ENCODE measurements around the gene PKNOX2.

PKNOX2 gene

DNA sequence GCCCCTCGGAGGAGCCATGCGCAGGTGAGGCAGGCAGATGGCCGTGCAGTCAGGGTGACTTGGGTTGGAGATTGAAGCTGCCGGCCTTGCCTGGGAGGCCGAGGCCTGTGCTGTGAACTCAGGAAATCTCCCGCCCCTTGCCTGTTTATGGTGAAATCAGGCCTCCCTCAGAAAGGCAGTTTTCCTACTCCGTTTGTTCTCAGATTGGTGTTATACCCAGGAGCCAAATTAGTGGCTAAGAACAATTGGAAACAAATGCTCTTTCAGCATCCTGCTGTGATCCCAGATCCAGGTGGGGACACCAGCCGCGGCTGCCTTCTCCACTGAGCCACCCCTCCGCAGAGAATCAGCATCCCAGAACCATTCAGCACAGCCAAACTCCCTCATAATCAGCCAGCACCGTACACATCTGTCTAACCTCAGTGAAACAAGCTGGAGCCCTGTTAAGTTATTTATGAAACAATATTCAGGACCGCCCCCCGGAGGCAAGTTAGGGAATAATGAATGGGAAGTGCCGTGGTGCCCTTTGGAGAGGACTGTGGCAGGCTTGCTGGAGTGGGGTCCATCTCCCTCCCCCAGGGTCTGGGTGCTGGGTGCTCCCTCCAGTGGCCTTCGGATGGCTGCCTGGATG, 60.0 kb downstream of the PKNOX2 start:
- DNase-seq (ENCODE audit: low read depth), result no peak
- no peak overlapping the region for H3K4me3 ChIP-seq (ENCODE audit: low read depth, low read length)

DNA sequence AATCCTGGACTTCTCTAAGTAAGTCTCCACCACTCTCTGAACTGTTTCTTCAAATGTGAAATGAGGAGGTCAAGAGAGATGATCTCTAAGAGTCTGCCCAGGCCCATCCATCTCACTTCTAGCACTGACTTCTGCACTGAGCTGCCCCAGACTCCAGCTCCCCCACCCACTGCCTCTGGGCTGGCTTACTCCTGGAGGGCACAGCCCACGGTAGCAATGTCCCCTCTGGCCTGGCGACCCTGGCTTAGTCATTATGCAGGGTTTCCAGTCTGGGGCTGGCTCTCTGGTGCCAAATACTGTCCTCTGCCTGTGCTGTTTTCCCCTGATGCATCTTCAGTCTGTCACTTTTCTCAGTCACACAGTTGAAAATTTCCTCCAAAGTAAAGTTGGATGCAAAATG, 60.9 kb downstream of the PKNOX2 start:
- H3K4me3 ChIP-seq (ENCODE audit: low read depth, low read length), result no peak overlapping the region
- DNase-seq (ENCODE audit: low read depth), result no peak

DNA sequence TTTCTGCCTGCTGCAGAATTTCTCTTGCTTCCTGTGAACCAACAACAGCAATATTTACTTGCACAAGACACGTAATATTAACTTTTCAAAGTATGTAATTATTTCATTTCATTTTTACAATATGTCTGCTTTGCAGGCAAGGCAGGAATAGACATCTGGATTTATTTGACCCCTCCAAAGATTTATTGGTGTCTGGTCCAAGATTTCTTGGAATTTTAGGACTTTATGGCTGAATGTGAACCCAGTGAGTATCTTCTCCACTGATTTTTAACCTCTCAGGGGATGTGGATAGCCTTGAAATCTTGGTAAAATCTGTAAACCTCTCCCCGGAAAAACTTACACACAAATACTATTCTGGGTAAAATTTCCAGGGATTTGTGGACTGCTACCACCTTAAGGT, 61.5 kb downstream of the PKNOX2 start:
- no peak overlapping the region for H3K4me3 ChIP-seq (ENCODE audit: low read depth, low read length)
- DNase-seq (ENCODE audit: low read depth), result no peak

DNA sequence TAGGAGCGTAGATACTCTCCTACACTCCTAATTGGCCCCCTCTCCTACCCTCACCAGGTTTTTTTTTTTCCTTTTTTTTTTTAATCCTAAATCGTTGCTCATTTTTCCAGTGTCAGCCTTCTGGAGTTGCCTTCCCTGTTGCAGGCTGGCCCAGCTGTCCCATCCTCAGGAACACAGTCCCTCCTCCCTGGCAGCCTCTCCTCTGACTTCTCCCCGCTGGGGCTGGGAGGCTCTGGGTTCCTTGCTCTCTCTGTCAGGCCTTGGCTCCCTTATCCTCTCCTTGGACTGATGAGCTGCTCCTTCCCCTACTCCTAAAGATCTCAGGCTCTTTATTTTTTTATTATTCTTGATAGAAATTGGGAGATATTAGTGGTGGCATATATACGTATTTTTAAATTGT, 62.2 kb downstream of the PKNOX2 start:
- H3K4me3 ChIP-seq (ENCODE audit: low read depth, low read length), result no peak overlapping the region
- no peak for DNase-seq (ENCODE audit: low read depth)

DNA sequence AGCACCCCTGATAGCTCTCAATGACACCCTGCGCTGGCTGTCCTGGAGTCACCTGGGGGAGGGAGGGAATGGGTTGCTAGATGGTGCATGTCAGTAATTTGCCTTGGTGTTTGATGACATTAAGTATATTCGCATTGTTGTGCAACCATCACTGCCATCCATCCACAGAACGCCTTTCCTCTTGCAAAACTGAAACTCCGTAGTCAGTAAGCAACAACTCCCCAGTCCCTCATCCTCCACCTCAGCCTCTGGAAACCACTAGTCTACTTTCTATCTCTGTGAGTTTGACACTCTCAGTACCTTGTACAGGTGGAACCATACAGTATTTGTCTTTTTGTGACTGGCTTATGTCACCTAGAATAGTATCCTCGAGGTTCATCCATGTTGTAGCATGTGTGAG, 62.6 kb downstream of the PKNOX2 start:
- DNase-seq (ENCODE audit: low read depth), result no peak

DNA sequence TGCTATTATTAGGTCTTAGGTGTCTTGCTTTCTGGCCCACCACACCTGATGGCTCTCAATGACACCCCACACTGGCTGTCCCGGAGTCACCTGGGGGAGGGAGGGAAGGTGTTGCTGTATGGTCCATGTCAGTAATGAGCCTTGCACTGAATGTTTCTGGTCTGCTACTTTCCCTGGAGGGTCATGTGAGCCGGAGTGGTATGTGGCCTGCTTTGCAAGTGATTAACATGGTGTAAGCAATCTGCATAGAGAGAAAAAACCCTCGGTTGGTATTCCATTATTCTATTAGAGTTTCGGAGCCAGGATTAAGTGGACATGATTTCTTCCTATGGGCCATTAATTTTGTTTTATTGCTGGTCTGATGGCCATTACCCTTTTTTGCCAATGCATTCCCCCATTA, 63.9 kb downstream of the PKNOX2 start:
- DNase-seq (ENCODE audit: low read depth), result no peak
- no peak overlapping the region for H3K4me3 ChIP-seq (ENCODE audit: low read depth, low read length)

More for the DNA sequence above, 62.6 kb downstream of the PKNOX2 start:
- H3K4me3 ChIP-seq (ENCODE audit: low read depth, low read length), result no peak overlapping the region

DNA sequence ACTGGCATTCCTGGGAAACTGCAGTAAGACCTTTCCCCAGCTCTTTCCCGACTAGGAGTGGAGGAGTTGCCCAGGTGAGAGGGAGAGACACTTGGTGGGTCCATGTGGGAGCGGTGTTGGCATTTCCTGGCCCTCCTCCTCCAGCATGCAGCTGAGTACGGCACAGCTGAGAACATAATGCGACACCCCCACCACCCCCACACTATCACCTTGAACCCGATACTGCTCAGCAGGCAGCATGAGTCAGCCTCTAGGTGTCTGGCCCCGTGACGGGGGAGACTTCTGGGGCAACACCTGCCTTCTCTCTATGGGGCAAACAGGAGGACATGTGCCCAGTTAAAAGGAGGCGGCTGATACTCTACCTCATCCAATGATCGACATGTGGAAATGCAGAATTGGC, 64.4 kb downstream of the PKNOX2 start:
- DNase-seq (ENCODE audit: low read depth), result no peak
- no peak overlapping the region for H3K4me3 ChIP-seq (ENCODE audit: low read depth, low read length)

DNA sequence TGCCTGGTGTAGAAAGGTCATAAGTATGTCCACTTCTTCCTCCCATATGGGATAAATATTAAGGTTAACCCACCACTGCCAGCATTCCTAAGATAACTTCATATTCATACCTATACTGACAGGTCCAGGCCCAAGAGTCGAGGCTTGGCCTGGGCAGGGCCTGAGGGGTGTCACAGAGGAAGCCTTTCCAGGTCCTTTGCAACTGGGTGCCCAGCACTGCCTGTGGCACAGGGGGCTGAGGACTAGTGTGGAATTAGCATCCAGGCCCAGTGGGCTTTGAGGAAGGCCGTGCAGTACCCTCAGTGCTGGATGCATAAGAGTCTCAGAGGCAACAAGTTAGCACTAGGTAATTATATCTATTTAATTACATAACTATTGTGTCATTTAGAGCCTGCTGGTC, 65.4 kb downstream of the PKNOX2 start:
- H3K4me3 ChIP-seq (ENCODE audit: low read depth, low read length), result no peak overlapping the region
- DNase-seq (ENCODE audit: low read depth), result no peak

DNA sequence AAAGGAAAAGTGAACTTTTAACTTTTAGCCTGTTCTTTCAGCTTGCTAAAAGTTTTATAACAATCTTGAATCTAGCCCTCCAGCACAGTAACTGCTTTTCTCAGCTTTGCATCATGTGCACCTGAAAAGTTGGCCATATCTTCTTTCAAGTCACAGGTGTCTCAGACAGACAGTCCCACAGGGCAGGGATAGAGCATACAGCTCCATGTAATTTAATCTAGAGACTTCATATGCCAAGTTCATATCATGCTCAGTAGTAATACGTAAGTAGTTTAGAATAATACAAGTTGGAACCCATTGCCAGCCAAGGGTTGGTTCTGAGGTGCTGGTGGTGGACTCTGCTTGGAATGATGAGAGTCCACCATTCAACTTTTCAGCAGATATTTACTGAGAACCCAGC, 68.6 kb downstream of the PKNOX2 start:
- no peak for DNase-seq (ENCODE audit: low read depth)
- no peak overlapping the region for H3K4me3 ChIP-seq (ENCODE audit: low read depth, low read length)

DNA sequence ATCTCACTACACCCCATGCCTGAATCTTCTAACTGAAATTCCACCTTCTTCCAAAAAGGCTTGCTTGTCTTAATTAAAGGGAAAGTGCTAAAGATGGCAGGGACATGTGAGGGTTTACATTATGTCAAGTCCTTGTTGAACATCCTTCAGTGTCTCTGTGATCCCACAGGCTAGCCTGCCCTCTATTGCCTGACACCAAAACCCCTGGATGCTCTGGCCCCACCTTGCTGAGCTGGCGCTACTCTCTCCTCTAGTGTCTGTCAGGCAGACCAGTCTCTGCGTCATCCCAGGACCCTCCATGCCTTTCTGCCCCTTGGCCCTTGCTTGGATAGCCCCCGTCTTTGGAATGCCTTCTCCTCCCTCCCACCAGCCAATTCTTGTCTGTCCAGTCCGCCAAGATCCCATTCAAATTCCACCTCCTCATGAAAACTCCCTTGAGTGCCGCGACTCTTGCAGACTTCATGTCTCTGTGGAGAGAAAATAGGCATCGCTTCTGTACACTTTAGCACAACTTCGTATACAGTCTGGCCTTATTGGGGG, 69.3 kb downstream of the PKNOX2 start:
- no peak overlapping the region for H3K4me3 ChIP-seq (ENCODE audit: low read depth, low read length)
- DNase-seq (ENCODE audit: low read depth), result no peak

DNA sequence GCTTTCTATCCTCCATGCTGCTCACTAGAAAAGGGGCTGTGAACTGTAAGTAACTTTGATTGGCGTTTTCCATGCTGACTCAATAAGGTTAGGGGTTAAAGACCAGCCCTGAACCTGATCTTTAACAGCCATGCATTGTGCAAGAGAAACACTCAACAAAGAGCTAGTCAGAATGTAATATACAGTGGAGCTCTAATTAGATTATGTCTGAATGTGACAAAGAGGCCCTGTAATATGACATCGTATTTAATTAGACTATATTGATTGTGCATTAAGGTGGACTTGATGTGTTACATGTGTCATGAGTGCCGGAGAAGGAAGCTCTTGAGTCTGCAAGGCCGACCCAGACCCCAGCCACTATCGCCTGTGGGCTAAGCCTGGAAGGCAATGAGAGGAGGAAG, 70.5 kb downstream of the PKNOX2 start:
- no peak overlapping the region for H3K4me3 ChIP-seq (ENCODE audit: low read depth, low read length)
- no peak for DNase-seq (ENCODE audit: low read depth)

DNA sequence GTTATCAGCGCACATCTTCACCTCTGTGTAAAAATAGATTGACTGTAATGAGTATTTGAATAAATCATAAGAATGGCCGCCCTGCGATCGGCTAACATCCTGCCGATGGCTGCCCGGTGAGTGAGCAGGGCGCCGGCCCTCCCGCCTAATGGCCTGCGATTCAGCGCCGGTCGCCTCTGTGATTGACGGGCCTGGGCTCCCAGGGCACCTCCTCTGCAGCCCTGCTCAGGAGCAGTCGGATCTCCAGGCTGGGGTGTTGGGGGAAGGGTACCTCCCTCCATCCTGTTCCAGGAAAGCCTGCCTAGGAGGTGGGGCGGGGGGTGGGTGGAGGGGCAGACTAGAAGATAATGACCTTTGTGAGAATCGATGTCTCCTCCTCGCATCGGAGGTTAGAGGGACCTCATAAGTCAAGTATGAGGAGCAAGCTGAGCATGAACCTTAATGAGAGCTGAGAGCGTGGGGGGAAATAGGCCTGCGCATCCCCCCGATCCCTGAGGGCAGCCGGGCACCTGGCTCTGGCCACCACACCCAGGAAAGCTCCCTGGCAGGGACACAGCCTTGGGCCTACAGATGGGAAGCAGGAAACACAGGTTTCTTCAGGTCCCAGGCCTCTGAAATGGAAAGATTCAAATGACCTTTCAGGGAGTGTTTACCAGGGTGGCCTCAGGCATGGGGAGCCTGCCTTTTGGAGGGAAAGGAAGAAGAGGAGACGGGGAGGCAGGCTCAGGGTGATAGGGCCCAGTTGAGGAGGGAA, 71.7 kb downstream of the PKNOX2 start:
- H3K4me3 ChIP-seq (ENCODE audit: low read depth, low read length), result no peak overlapping the region
- DNase-seq (ENCODE audit: low read depth), result no peak

DNA sequence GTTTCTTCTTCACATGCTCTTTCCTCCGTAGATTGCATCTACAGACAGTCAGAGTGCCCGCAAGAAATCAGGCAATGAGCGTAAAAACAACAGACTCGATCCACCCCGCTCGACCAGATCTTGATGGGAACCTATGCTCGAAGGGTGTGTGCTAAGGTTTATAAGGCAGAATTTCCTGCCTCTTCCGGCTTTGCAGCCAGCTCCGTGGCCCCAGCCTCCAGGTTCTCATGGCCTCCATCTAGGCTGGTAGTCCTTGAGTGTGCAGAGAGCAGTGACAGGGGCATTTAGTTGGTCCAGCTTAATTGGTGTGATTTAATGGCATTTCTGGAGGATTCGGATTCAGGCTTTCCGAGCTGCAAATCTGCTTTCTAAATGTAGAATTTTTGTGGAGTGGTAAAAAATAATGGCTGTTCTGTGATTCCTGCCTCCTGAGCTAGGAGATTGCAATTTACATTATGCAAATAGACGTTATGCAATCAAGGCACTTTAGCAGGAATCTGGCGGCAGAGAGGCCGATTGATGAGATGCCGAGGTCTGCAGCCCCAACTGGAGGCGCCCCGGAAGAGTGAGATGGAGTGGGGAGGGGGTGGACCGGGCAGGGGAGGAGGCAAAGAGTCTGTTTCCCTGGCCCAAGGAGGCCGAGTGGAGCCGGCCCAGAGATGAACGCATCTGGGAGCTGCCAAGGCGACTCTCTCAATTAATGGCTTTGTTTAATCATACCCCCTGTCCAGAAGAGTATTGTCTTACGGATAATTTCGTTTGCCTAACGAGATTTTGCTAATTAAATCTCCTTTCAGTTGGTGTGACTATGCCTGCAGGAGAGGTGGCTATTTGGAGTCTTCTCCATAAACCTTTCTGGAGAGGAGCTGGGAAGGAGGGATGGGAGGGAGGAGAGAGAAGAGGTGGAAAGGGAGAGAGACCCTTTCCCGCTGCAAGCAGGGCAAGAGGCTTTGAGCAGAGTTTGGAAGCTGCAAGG, 75.3 kb downstream of the PKNOX2 start:
- H3K4me3 ChIP-seq (ENCODE audit: low read depth, low read length), result no peak overlapping the region
- no peak for DNase-seq (ENCODE audit: low read depth)

DNA sequence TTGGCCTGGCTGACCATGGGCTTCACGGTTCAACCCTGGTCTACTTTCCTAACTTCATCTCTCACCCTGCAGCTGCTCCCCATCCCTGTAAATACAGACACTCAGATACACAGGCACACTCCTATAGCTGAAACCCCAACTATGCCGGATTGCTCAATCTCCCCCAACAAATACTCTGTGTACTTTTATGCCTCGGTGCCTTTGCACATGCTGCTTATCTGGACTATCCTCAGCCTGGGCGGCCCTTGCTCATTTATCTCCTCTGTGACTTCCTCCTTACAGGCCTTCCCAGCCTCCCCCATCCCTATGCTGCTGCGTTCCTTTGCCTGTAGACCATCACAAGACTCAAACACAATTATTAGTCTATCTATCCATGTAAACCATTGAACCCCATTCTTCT, 76.6 kb downstream of the PKNOX2 start:
- DNase-seq (ENCODE audit: low read depth), result no peak
- no peak overlapping the region for H3K4me3 ChIP-seq (ENCODE audit: low read depth, low read length)

DNA sequence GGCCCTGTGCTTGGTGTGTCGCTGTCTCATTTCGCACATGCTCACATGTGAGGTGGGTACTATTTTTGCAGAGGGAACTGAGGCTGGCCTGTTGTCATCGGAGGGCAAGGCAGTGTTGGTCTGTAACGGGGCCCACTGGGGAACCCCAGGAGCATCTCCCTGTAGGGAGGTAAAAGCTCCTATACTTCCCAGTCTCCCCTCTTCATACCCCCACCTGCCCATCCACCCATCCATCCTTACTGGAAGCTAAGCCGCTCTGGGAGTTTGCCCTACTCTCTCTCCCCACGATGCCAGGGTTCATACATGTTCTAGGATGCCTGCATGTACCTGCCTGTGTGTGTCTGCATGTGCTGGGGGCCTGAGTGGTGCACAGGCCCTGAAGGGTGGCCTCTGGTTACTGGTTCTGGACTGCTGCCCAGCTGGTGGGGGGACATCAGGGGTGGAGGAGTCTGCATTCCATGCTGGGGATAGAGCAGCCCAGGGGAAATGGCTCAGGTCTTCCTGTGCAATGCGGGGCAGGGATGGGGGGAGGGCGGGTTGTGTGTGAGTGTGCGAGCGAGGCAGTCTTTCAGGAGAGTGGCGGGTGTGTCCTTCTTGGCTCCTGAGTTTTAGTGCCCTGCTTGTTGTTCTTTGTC, 77.7 kb downstream of the PKNOX2 start:
- H3K4me3 ChIP-seq (ENCODE audit: low read depth, low read length), result no peak overlapping the region
- DNase-seq (ENCODE audit: low read depth), result no peak

DNA sequence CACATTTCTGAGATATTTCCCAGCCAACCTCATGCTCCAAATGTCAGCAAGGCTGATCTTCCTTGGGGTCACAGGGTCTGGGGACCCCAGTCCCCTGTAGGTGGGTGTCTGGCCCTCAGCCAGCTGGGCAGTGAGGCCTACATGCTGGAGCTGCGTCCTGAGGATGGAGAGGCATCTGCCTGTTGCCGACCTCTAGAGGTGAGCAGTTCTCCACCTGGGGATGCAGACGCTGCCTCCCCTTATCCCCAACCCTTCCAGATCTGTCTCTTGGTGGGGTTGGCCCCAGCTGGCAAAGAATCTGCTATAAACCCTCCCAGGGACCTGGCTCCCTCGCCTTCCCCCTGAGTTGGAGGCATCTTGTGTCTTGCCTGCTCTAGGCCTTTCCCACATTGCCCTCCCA, 79.6 kb downstream of the PKNOX2 start:
- H3K4me3 ChIP-seq (ENCODE audit: low read depth, low read length), result no peak overlapping the region
- DNase-seq (ENCODE audit: low read depth), result no peak

DNA sequence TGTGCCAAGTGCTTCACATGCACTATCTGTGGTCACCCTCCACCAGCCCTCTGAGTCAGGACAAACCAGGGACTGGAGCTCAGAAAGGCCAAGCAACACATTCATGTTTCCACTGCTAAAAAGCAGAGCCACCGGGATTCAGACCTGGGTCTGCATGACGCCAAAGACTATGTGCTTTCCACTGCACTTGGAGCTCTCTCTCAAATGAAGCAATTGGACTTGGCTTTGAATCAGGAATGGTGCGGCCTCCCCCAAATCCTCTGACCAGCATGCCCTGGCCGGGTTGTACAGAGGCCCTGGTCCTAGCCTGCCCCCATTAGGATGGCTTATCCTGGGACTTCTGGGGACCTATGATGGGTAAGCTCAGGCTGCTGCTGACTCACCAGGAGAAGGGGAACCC, 80.7 kb downstream of the PKNOX2 start:
- H3K4me3 ChIP-seq (ENCODE audit: low read depth, low read length), result no peak overlapping the region
- no peak for DNase-seq (ENCODE audit: low read depth)

DNA sequence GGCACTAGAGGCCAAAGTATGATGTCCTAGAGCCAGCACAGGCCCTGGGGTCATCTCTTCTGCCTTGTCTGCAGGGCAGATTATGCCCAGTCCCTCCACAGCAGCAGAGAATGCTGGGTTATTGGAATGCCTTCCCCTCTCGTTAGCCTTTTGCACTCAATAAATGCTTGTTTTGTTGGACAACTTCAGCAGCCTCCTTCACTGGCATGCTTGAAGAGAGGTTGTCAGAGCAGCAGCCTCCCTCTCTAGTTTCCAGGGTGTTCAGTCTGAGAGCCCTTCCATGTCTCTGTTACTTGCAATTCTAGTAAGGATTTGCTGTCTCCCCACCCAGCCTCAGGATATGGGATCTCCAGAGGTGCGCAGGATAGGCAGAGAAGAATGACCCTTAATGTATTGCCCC, 82.9 kb downstream of the PKNOX2 start:
- DNase-seq (ENCODE audit: low read depth), result no peak
- no peak overlapping the region for H3K4me3 ChIP-seq (ENCODE audit: low read depth, low read length)

DNA sequence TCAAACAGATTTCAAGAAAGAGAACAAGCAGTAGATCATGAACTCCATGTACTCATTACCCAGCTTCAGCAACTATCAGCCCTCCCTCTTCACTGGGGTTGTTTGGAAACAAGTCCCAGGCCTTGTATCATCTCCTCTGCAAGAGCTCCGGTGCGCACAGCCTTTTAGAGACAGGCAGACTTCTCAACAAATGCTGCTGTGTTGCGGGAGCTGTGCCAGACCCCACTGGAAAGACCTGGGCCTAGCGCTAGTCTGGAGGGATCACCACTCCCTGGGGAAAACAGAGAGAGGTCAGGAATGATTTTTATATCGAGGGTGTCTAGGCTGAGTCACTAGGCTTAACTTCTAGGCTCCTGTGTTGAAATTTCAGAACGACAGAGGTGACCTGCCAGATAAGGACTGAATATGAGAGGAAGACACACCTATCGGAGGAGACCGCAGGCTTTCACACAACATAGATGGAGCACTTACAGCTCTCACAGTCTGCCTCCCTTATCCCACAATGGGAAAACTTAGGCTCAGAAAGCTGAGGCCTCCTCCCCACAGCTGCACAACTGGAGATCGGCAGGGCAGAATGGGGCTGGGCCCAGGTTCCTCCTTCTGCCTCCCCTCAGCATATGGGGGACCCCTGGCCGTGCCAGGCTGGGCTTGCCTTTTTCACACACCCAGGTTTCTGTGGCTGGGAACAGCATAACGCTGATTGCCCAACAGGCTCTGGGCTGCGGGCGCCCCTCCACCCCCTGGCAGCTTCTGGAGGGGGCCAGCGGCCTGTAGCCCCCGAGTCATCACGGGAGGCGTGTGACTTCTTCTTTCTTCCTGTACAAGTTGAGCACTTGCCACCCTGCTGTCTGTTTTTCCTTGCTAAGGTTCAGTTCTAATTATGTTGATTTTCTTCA, 86.0 kb downstream of the PKNOX2 start:
- no peak for DNase-seq (ENCODE audit: low read depth)

More for the DNA sequence above, 86.0 kb downstream of the PKNOX2 start:
- no peak overlapping the region for H3K4me3 ChIP-seq (ENCODE audit: low read depth, low read length)
